ENCODE measurements around the gene ZBTB2. TPM values are rescaled to one million over a fixed set of nuclear protein-coding genes. Genes with fewer than 3 reads are reported as not detected.
"Not testable (repeated sequence)": the region's sequence is repeated elsewhere in the genome, so short reads cannot be mapped to it uniquely, and the experiment has no call there.

Gene ZBTB2
- total and polyA plus RNA-seq, 8 donors = 10.7 to 18.4 (median 15.7) TPM

DNA sequence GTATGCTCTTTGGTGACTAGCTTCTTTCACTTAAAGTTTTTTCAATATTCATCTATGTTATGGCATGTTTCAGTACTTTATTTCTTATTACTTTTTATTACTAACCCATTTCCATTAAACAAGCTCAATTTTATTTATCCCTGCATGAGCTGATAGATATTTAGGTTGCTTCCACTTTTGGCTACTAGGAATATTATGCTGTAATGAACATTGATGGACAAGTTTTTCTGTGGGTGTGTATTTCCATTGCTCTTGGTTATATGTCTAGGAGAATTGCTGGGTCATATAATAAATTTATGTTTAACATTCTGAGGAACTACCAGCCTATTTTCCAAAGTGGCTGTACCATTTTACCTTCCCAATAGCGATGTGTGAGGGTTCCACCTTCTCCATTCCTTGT, 69.9 kb downstream of the ZBTB2 start:
- no peaks in the 10 kb centered on the region for H3K36me3 ChIP-seq
- DNase-seq (no peak), ATAC-seq (no peak)
- peaks cover 0 to 1% of the 10 kb centered on the region in 2 donors for H3K9me3 ChIP-seq
- H3K4me1 ChIP-seq = peaks cover 7 to 30% of the 10 kb centered on the region in 2 donors
- H3K27ac ChIP-seq = no peak overlapping the region
- TF ChIP-seq, protein P1, sequence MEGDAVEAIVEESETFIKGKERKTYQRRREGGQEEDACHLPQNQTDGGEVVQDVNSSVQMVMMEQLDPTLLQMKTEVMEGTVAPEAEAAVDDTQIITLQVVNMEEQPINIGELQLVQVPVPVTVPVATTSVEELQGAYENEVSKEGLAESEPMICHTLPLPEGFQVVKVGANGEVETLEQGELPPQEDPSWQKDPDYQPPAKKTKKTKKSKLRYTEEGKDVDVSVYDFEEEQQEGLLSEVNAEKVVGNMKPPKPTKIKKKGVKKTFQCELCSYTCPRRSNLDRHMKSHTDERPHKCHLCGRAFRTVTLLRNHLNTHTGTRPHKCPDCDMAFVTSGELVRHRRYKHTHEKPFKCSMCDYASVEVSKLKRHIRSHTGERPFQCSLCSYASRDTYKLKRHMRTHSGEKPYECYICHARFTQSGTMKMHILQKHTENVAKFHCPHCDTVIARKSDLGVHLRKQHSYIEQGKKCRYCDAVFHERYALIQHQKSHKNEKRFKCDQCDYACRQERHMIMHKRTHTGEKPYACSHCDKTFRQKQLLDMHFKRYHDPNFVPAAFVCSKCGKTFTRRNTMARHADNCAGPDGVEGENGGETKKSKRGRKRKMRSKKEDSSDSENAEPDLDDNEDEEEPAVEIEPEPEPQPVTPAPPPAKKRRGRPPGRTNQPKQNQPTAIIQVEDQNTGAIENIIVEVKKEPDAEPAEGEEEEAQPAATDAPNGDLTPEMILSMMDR (IDR thresholded peaks at IDR 0.05) = no peak
- intact Hi-C loops (cut with DNase I) = loop anchor here in 1 of 2 donors (5.0 kb wide), 1 partner anchor 314 kb away; no protein-coding TSS in a partner anchor
- H3K27me3 ChIP-seq = peaks cover 0 to 23% of the 10 kb centered on the region in 2 donors
- no peak overlapping the region for H3K4me3 ChIP-seq

DNA sequence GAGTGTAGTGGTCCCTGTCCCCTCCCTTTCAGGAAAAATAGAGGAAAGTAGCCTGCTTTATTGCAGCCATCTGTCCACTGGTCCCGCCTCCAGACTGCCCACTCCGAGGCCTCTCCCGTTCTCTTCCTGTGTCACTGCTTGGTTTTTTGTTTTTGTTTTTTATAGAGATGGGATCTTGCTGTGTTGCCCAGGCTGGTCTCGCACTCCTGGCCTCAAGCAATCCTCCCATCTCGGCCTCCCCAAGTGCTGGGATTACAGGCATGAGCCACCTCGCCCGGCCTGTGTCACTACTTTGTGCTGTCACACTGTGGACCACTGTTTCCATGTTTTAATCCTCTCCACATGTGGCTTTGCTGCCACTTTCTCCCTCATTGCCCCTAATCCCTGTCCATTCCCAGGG, 71.2 kb downstream of the ZBTB2 start:
- Histone ChIP-seq H3K9me3 (peaks cover 0 to 12% of the 10 kb centered on the region in 2 donors), H3K36me3 (no peaks in the 10 kb centered on the region), H3K4me1 (peaks cover 5 to 19% of the 10 kb centered on the region in 2 donors), H3K27ac (no peak overlapping the region), H3K27me3 (peaks cover 0 to 10% of the 10 kb centered on the region in 2 donors), H3K4me3 (no peak overlapping the region)
- no peak for DNase-seq
- intact Hi-C loops (cut with DNase I) = loop anchor here in 1 of 2 donors (5.0 kb wide), 1 partner anchor 313 kb away; no protein-coding TSS in a partner anchor
- TF ChIP-seq, protein P1 (IDR thresholded peaks at IDR 0.05) = no peak
- ATAC-seq = no peak

DNA sequence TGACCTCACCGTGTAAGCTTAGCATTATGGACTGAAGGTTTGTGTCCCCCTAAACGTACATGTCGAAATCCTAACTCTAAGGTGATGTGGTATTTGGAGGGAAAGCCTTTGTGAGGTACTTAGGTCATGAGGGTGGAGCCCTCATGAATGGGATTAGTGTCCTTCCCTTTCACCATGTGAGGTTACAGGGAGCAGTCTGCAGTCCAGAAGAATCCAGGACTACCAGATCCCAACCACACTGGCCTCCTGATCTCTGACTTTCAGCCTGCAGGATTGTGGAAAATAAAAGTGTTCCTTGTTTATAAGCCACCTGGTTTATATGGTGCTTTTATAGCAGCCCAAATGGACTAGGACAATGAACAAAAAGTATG, 73.4 kb downstream of the ZBTB2 start:
- intact Hi-C loops (cut with DNase I) = no loop called here
- Histone ChIP-seq H3K9me3 (peaks cover 0 to 15% of the 10 kb centered on the region in 2 donors), H3K36me3 (no peaks in the 10 kb centered on the region), H3K27me3 (no peaks in the 10 kb centered on the region), H3K27ac (no peak overlapping the region), H3K4me1 (no peaks in the 10 kb centered on the region), H3K4me3 (no peak overlapping the region)
- no peak for ATAC-seq
- TF ChIP-seq, protein P1 (IDR thresholded peaks at IDR 0.05) = no peak
- DNase-seq = no peak

DNA sequence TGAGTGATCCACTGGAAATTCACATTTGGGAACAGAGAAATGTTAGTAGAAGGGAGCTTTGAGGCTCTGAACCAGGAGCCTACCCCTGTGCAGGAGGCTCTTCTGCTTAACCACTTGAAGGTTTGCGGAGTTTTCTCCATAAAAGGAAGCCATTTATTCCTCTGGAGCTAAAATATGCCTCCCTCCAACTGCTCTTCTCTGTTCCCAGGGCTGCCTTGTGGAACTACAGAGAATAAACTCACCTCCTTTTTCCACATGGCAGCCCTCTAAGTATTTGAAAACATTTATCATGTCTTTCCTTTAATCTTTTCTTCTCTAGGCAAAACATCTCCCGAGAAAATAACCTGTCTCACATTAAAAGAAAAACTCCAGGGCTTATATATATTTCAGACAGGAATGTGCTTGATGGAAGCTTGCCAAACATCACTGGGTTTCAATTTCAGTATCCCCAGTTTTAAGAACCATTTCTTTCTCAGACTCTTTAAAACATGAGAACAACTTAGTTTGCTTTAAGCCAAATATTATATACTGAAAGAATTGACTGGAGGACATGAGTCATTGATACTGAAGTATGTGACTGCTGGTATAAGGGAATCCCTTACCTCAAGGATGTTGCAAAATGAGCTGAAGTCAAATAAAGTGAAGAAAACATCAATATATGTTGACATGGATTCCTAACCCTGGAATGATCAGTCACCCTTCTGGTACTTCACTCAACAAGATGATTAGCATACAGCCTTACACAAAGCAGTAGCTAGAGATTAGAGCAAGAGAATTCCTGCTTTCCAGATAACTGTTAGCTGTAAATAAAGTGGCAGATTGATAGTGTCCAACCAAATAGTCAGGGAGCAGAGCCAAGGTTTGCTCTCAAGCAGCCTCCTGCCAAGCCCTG, 74.0 kb downstream of the ZBTB2 start:
- no peaks in the 10 kb centered on the region for H3K36me3 ChIP-seq
- DNase-seq = no peak
- no peak overlapping the region for H3K4me3 ChIP-seq
- H3K4me1 ChIP-seq = no peaks in the 10 kb centered on the region
- intact Hi-C loops (cut with DNase I) = no loop called here
- no peak overlapping the region for H3K27ac ChIP-seq
- TF ChIP-seq, protein P1 (IDR thresholded peaks at IDR 0.05) = no peak
- no peak for ATAC-seq
- peaks cover 0 to 15% of the 10 kb centered on the region in 2 donors for H3K9me3 ChIP-seq
- H3K27me3 ChIP-seq = no peaks in the 10 kb centered on the region

DNA sequence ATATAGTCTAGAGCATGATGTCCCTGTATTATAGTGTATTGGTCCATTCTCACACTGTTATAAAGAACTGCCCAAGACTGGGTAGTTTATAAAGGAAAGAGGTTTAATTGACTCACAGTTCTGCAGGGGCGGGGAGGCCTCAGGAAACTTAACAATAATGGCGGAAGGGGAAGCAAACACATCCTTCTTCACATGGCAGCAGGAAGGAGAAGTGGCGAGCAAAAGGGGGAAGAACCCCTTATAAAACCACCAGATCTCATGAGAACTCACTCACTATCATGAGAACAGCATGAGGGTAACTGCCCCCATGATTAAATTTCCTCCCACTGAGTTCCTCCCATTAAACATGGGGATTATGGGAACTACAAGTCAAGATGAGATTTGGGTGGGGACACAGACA, 75.7 kb downstream of the ZBTB2 start:
- intact Hi-C loops (cut with DNase I); ATAC-seq; H3K27ac ChIP-seq; H3K4me3 ChIP-seq; H3K36me3 ChIP-seq; DNase-seq; H3K27me3 ChIP-seq; H3K4me1 ChIP-seq: not testable (repeated sequence)
- H3K9me3 ChIP-seq = peaks cover 0 to 15% of the 10 kb centered on the region in 2 donors

Other genes with a start within 250 kb of the ZBTB2 start
- 10 to 100 TPM; 28.9 to 29.1 TPM for gene AKAP12, start 151.6 kb downstream of the ZBTB2 start, total RNA-seq
- 100 to 1,000 TPM in 4 of 6 donors, 10 to 100 TPM in 2; 92.3 to 125 (median 106) TPM for gene AKAP12, start 151.6 kb downstream of the ZBTB2 start, polyA plus RNA-seq (ENCODE audit: insufficient read length in 6 of 6)
- 10 to 100 TPM; 16.0 to 17.4 TPM for gene RMND1, start 60.6 kb upstream of the ZBTB2 start, total RNA-seq
- 10 to 100 TPM; 25.5 to 32.4 (median 28.5) TPM for gene RMND1, start 60.6 kb upstream of the ZBTB2 start, polyA plus RNA-seq (ENCODE audit: insufficient read length in 6 of 6)
- gene CCDC170, start 102.5 kb upstream of the ZBTB2 start, total RNA-seq = 1 to 10 TPM; 1.7 to 4.6 TPM
- gene CCDC170, start 102.5 kb upstream of the ZBTB2 start, polyA plus RNA-seq (ENCODE audit: insufficient read length in 6 of 6) = 1 to 10 TPM; 1.3 to 8.2 (median 5.4) TPM